H1 (cell line): Measurements from ENCODE around the gene KLK10. TPM values are rescaled to one million over a fixed set of nuclear protein-coding genes. Genes with fewer than 3 reads are reported as not detected.

Experiments used
- CHD1 ChIP-seq: IDR thresholded peaks from 2 replicates; pipeline ENCODE4 v1.6.1; 2012; ENCODE audit warnings: low read depth, low read length, improper control_type of control experiment
- CREB1 ChIP-seq: IDR thresholded peaks from 2 replicates; pipeline ENCODE4 v1.6.1; 2012; ENCODE audit warnings: inconsistent platforms
- EZH2 ChIP-seq: fragments of 200-600 bp; sonication (generic); IDR thresholded peaks from 2 replicates; pipeline ENCODE4 v1.7.1; 2012; ENCODE audit warnings: low read depth, mild to moderate bottlenecking, moderate library complexity, low read length, inconsistent platforms; ENCODE audit not compliant: severe bottlenecking
- HDAC2 ChIP-seq, 2 experiments: fragments of 300-600 bp in 1 of 2; sonication (generic) in 1 of 2; IDR thresholded peaks; 2 replicates each; pipeline ENCODE4 v1.6.1; 2011 to 2012; ENCODE audit warnings: low read depth in 2 of 2, low read length in 2 of 2, mild to moderate bottlenecking in 2 of 2, moderate library complexity in 2 of 2, borderline replicate concordance in 1 of 2, inconsistent platforms in 1 of 2
- KDM5A ChIP-seq: fragments of 200-600 bp; IDR thresholded peaks from 2 replicates; pipeline ENCODE4 v1.7.1; 2012; ENCODE audit warnings: mild to moderate bottlenecking, low read length, inconsistent platforms, mixed read lengths
- NANOG ChIP-seq: IDR thresholded peaks from 2 replicates; pipeline ENCODE4 v1.6.1; 2011; ENCODE audit warnings: low read length, low read depth, mild to moderate bottlenecking, inconsistent platforms; ENCODE audit not compliant: insufficient read depth, poor library complexity, severe bottlenecking
- PHF8 ChIP-seq: fragments of 200-600 bp; sonication (generic); conservative IDR thresholded peaks from 2 replicates; pipeline ENCODE4 v1.7.1; 2012; ENCODE audit warnings: low read depth, mild to moderate bottlenecking, inconsistent platforms, low read length, moderate library complexity
- POLR2AphosphoS5 ChIP-seq: IDR thresholded peaks from 2 replicates; pipeline ENCODE4 v1.6.1; 2011; ENCODE audit warnings: low read depth, low read length
- POU5F1 ChIP-seq: IDR thresholded peaks from 2 replicates; pipeline ENCODE4 v1.6.1; 2011; ENCODE audit warnings: low read depth, mild to moderate bottlenecking, low read length, moderate library complexity
- RFX5 ChIP-seq: IDR thresholded peaks from 2 replicates; pipeline ENCODE4 v1.6.1; 2011; ENCODE audit warnings: low read depth, low read length, improper control_type of control experiment, borderline replicate concordance
- RNF2 ChIP-seq: fragments of 200-900, 300-1000 bp; sonication (generic); IDR thresholded peaks from 2 replicates; pipeline ENCODE4 v1.7.1; 2016; ENCODE audit warnings: borderline replicate concordance, low read depth, mild to moderate bottlenecking, antibody characterized with exemption, low read length; ENCODE audit not compliant: poor library complexity, severe bottlenecking; ENCODE audit errors: missing control alignments
- SIRT6 ChIP-seq: IDR thresholded peaks from one replicate; pipeline ENCODE4 v1.7.1; 2012; ENCODE audit warnings: low read length, inconsistent platforms
- SIX5 ChIP-seq: IDR thresholded peaks from 2 replicates; pipeline ENCODE4 v1.6.1; 2011; ENCODE audit warnings: mild to moderate bottlenecking, low read depth, low read length
- SRF ChIP-seq: IDR thresholded peaks from 2 replicates; pipeline ENCODE4 v1.6.1; 2011; ENCODE audit warnings: mild to moderate bottlenecking, low read depth, low read length, moderate library complexity
- ZNF274 ChIP-seq: IDR thresholded peaks from 2 replicates; pipeline ENCODE4 v1.7.0; 2012; ENCODE audit warnings: low read length, borderline replicate concordance; ENCODE audit errors: extremely low read depth
- polyA plus RNA-seq, 7 experiments: library from polyadenylated mRNA; depleted of rRNA in 3 of 7; stranded (reverse) in 5 of 7; unstranded in 2 of 7; fragments of >200 nt in 5 of 7; fragments of 200-250 nt in 2 of 7; gene quantifications; 1 replicate in 5 of 7; 2 replicates in 1 of 7; 4 replicates in 1 of 7; pipeline versions ENCODE4 v1.2.1 to v1.2.3, GENCODE V29; 2011 to 2013; ENCODE audit warnings: missing spikeins in 2 of 7, mixed read lengths in 2 of 7
- total RNA-seq: library from RNA; stranded (reverse); fragmentation: NEBNext Ultra II Directional; extraction: Animal tissue kit (Norgen Biotek cat#: 25700); gene quantifications from 2 replicates; pipeline ENCODE4 v1.2.1, GENCODE V29; 2021
- TF ChIP-seq, protein P1 (sequence below): IDR thresholded peaks from 2 replicates; pipeline ENCODE4 v1.6.1; 2011; ENCODE audit warnings: low read depth, mild to moderate bottlenecking, low read length; ENCODE audit not compliant: insufficient read depth
- TF ChIP-seq, protein P2 (sequence below), 3 experiments: IDR thresholded peaks; 1 replicate in 2 of 3; 2 replicates in 1 of 3; pipeline versions ENCODE4 v1.5.1 to v1.6.1; 2011; ENCODE audit warnings: low read length in 3 of 3, mild to moderate bottlenecking in 3 of 3, inconsistent platforms in 2 of 3, low read depth in 1 of 3, moderate library complexity in 1 of 3; ENCODE audit not compliant: insufficient read depth in 1 of 3; ENCODE audit errors: control extremely low read depth in 1 of 3
- TF ChIP-seq, protein P3 (sequence below): IDR thresholded peaks from 2 replicates; pipeline ENCODE4 v1.6.1; 2012; ENCODE audit warnings: low read length, inconsistent platforms

The KLK10 gene
- total and polyA plus RNA-seq, 2 of the 8 experiments (the other 6 are each of a cell fraction or from before 2014, with no cell fraction given), result 4.8 to 9.7 TPM

DNA sequence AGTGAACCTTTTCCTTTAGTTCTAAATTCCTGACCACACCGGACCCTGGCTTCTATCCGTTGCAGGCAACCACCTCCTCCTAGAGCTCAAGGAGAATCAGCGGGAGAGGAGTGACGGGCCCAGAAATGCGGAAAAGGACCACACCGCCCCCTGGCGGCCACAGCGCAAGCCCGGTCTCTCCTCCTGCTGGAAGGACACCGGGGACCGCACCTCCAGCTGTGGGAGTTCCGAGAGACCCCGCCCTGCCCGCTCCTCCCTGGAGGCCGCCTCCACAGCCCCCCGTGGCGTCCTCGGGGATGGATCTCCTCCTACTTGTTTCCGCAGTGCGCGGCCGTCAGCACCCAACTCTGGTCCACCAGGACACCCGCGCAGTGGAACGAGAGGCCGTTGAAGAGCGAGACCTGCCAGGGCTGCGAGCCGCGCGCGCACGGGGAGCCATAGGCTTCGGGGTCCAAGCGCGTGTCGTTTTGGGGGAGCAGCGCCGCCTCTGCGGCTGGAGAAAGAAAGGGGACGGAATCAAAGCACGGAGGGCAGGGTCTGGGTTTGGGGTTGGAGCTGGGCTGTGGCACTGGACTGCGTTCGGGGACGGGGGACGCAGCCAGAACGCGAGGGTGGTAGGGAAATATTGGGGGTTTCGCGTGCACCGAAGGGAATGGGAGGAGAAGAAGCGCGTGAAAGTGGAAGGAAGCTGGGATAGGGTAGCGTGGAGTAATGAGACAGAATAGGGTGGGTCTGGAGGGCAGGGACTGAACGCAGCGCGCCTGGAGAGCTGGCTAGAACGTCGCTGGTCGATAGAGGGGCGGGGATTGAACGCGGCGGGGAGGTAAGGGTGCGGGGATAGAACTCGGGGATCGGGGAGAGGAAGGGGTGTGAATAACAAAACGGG lies 2.5 kb downstream of the KLK10 start (continued):
- TF ChIP-seq NANOG, result no peak
- TF ChIP-seq RNF2, result no peak
- no peak for TF ChIP-seq POU5F1
- TF ChIP-seq SRF, result no peak
- TF ChIP-seq RFX5, result peak; percentile 14; the same call in 1 of the 2 replicates
- TF ChIP-seq, protein P1, sequence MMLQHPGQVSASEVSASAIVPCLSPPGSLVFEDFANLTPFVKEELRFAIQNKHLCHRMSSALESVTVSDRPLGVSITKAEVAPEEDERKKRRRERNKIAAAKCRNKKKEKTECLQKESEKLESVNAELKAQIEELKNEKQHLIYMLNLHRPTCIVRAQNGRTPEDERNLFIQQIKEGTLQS, result no peak
- no peak for TF ChIP-seq POLR2AphosphoS5
- TF ChIP-seq PHF8, result peak; percentile 60; the same call in 1 of the 2 replicates
- no peak for TF ChIP-seq ZNF274
- TF ChIP-seq CHD1, result no peak
- TF ChIP-seq CREB1, result peak; percentile 23
- no peak for TF ChIP-seq SIRT6
- TF ChIP-seq, protein P2, sequence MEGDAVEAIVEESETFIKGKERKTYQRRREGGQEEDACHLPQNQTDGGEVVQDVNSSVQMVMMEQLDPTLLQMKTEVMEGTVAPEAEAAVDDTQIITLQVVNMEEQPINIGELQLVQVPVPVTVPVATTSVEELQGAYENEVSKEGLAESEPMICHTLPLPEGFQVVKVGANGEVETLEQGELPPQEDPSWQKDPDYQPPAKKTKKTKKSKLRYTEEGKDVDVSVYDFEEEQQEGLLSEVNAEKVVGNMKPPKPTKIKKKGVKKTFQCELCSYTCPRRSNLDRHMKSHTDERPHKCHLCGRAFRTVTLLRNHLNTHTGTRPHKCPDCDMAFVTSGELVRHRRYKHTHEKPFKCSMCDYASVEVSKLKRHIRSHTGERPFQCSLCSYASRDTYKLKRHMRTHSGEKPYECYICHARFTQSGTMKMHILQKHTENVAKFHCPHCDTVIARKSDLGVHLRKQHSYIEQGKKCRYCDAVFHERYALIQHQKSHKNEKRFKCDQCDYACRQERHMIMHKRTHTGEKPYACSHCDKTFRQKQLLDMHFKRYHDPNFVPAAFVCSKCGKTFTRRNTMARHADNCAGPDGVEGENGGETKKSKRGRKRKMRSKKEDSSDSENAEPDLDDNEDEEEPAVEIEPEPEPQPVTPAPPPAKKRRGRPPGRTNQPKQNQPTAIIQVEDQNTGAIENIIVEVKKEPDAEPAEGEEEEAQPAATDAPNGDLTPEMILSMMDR (IDR thresholded peaks at IDR 0.05; ENCODE audit: control extremely low read depth in 1 of 3, insufficient read depth in 1 of 3, low read depth in 1 of 3, low read length in 3 of 3), result peak; percentile 89 to 95 (median 92)
- peak; percentile 4 for TF ChIP-seq EZH2
- TF ChIP-seq, protein P3, sequence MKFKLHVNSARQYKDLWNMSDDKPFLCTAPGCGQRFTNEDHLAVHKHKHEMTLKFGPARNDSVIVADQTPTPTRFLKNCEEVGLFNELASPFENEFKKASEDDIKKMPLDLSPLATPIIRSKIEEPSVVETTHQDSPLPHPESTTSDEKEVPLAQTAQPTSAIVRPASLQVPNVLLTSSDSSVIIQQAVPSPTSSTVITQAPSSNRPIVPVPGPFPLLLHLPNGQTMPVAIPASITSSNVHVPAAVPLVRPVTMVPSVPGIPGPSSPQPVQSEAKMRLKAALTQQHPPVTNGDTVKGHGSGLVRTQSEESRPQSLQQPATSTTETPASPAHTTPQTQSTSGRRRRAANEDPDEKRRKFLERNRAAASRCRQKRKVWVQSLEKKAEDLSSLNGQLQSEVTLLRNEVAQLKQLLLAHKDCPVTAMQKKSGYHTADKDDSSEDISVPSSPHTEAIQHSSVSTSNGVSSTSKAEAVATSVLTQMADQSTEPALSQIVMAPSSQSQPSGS, result no peak; the same call in 1 of the 2 replicates
- TF ChIP-seq SIX5, result no peak
- peak in 1 of 2 experiments; percentile 71; a peak in 1 of 4 replicates for TF ChIP-seq HDAC2 (IDR thresholded peaks at IDR 0.05; ENCODE audit: borderline replicate concordance in 1 of 2, low read depth in 2 of 2, low read length in 2 of 2)
- TF ChIP-seq KDM5A, result no peak
